ENCODE data around the gene CKB.
A peak's percentile ranks its signal among the peaks of the same experiment; 100 is the strongest.

Gene CKB

GRCh38 chr14:103537175-103537990 is 14.8 kb upstream of the CKB start:
- DNase-seq: no peak

- DNase-seq: no peak
Measured at GRCh38 chr14:103536693-103537092, 14.1 kb upstream of the CKB start.

GRCh38 chr14:103535891-103536565 is 13.4 kb upstream of the CKB start:
- DNase-seq: no peak

GRCh38 chr14:103535081-103535890 is 12.7 kb upstream of the CKB start:
- DNase-seq: no peak

- DNase-seq: no peak
Measured at GRCh38 chr14:103534576-103535061, 12.0 kb upstream of the CKB start.

- DNase-seq: no peak
Measured at GRCh38 chr14:103533999-103534575, 11.5 kb upstream of the CKB start.

- DNase-seq: no peak
Measured at GRCh38 chr14:103533137-103533998, 10.7 kb upstream of the CKB start.

- no peak for DNase-seq
Measured at GRCh38 chr14:103532216-103533136, 9.8 kb upstream of the CKB start.

GRCh38 chr14:103531421-103532215 is 9.0 kb upstream of the CKB start:
- no peak for DNase-seq

GRCh38 chr14:103530831-103531230 is 8.2 kb upstream of the CKB start:
- no peak for DNase-seq

- DNase-seq: no peak
Measured at GRCh38 chr14:103530390-103530789, 7.8 kb upstream of the CKB start.

GRCh38 chr14:103529383-103530365 is 7.0 kb upstream of the CKB start:
- no peak for DNase-seq

GRCh38 chr14:103528587-103529382 is 6.2 kb upstream of the CKB start, which contains the start of gene TRMT61A:
Gene TRMT61A, plus strand, starts transcription at chr14:103529196. Its CDS starts 783 bp downstream, at chr14:103529979.
- DNase-seq: peak; percentile 79

- no peak for DNase-seq
Measured at GRCh38 chr14:103528146-103528586, 5.5 kb upstream of the CKB start.

GRCh38 chr14:103527408-103528145 is 4.9 kb upstream of the CKB start:
- DNase-seq: peak; percentile 54

GRCh38 chr14:103526914-103527248 is 4.3 kb upstream of the CKB start:
- DNase-seq: no peak
